ENCODE data around the gene FBXO28. TPM values are rescaled to one million over a fixed set of nuclear protein-coding genes. Genes with fewer than 3 reads are reported as not detected.

FBXO28 gene
- total RNA-seq, 1 experiment from 2014 or later, result 97.6 TPM

DNA sequence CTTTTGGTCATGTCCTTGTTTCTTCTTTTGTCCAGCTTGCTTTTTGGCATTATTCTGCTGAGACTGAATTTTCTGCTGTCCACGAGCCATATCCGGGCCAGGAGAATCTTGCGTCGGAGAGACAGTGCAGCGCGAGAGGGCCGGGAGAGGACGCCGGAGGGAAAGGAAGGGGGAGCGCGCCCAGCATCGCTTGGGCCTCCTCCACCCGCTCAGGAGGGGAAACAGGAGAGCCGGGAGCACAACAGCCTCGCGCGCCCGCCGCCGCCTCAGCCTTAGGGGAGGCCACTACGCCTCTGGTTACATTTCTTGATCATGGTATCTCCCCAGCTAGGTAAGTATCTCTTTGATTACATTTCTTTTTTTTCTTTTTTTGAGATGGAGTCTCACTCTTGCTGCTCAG lies 61.7 kb downstream of the FBXO28 start:
- no peak for DNase-seq (ENCODE audit: unreplicated experiment)
- POLR2A ChIA-PET, result interaction anchor here (0.6 to 1.2 kb wide), 2 partner anchors 25 to 154 kb away, joined by 3 read pairs; partner anchors contain the start of gene NVL
- peaks cover 7% of the 10 kb centered on the region for H3K4me1 Mint-ChIP-seq (ENCODE audit: insufficient read depth, unreplicated experiment)
- H3K27me3 Mint-ChIP-seq (ENCODE audit: insufficient read depth, unreplicated experiment), result peaks cover 16% of the 10 kb centered on the region
- H3K4me3 Mint-ChIP-seq (ENCODE audit: unreplicated experiment), result no peak overlapping the region
- CTCF ChIA-PET, result interaction anchor here (0.6 kb wide), 2 partner anchors 54 to 57 kb away, joined by 3 to 4 read pairs; no protein-coding TSS in a partner anchor
- no TSS peak for BruUV-seq (replicated peaks)
- no peak overlapping the region for H3K27ac Mint-ChIP-seq (ENCODE audit: low read depth, unreplicated experiment)
- peaks cover 6% of the 10 kb centered on the region for H3K36me3 Mint-ChIP-seq (ENCODE audit: insufficient read depth, unreplicated experiment)
- intact Hi-C loops (cut with micrococcal nuclease), result no loop called here
- no peaks in the 10 kb centered on the region for H3K9me3 Mint-ChIP-seq (ENCODE audit: unreplicated experiment)
- TF ChIP-seq, protein P1, sequence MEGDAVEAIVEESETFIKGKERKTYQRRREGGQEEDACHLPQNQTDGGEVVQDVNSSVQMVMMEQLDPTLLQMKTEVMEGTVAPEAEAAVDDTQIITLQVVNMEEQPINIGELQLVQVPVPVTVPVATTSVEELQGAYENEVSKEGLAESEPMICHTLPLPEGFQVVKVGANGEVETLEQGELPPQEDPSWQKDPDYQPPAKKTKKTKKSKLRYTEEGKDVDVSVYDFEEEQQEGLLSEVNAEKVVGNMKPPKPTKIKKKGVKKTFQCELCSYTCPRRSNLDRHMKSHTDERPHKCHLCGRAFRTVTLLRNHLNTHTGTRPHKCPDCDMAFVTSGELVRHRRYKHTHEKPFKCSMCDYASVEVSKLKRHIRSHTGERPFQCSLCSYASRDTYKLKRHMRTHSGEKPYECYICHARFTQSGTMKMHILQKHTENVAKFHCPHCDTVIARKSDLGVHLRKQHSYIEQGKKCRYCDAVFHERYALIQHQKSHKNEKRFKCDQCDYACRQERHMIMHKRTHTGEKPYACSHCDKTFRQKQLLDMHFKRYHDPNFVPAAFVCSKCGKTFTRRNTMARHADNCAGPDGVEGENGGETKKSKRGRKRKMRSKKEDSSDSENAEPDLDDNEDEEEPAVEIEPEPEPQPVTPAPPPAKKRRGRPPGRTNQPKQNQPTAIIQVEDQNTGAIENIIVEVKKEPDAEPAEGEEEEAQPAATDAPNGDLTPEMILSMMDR (IDR thresholded peaks at IDR 0.05; ENCODE audit: unreplicated experiment), result no peak

DNA sequence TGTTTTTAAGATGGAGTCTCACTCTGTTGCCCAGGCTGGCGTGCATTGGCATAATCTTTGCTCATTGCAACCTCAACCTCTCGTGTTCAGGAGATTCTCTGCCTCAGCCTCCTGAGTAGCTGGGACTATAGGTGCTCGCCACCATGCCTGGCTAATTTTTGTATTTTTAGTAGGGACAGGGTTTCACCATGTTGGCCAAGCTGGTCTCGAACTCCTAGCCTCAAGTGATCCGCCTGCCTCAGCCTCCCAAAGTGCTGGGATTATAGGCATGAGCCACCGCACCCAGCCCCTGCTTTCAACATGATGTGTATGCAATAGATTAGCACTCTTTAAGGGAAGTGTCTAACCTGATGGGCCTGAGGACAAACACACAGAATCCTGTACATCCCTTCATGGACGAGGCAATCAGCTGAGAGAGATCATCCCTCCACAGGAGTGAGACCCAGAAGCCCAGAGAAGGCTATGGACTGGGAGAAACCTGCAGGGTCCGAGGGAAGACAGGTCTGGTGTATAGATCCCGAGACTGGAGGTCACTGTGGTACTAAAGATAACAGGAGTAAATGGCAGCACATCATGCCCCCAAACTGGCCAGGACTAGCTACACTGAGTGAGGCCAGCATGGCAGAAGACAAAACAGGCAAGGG lies 63.6 kb downstream of the FBXO28 start:
- intact Hi-C loops (cut with micrococcal nuclease), result no loop called here
- POLR2A ChIA-PET, result interaction anchor here (2.0 kb wide), 1 partner anchor 9 kb away, joined by 6 read pairs; no protein-coding TSS in a partner anchor
- Mint-ChIP-seq H3K4me3 (ENCODE audit: unreplicated experiment) (no peak overlapping the region), H3K36me3 (ENCODE audit: insufficient read depth, unreplicated experiment) (peaks cover 6% of the 10 kb centered on the region), H3K27ac (ENCODE audit: low read depth, unreplicated experiment) (no peak overlapping the region), H3K9me3 (ENCODE audit: unreplicated experiment) (no peaks in the 10 kb centered on the region), H3K27me3 (ENCODE audit: insufficient read depth, unreplicated experiment) (peaks cover 3% of the 10 kb centered on the region), H3K4me1 (ENCODE audit: insufficient read depth, unreplicated experiment) (peaks cover 12% of the 10 kb centered on the region)
- no TSS peak for BruUV-seq (replicated peaks)
- TF ChIP-seq, protein P1 (IDR thresholded peaks at IDR 0.05; ENCODE audit: unreplicated experiment), result no peak
- DNase-seq (ENCODE audit: unreplicated experiment), result no peak
- CTCF ChIA-PET, result interaction anchor here (0.5 to 3.0 kb wide), 8 partner anchors 8 to 1266 kb away, joined by 3 to 11 read pairs (median 3); no protein-coding TSS in a partner anchor

DNA sequence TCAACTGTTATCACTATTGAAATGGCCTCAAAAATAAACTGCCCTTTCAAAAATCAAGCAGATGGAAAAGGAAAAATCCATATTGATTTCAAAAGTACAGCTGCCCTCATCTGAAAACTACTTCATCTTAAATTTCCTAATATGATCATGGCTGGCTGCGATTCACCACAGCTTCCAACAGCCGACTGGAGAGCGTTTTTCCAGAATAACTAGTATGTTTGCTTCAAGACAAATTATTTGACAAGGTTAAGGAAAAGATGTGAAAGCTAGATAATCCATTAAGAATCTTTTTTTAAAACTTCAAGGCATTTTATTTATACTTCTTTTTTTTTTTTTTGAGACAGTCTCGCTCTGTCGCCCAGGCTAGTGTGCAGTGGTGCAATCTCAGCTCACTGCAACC lies 65.0 kb downstream of the FBXO28 start:
- intact Hi-C loops (cut with micrococcal nuclease), result no loop called here
- Mint-ChIP-seq H3K9me3 (ENCODE audit: unreplicated experiment) (no peaks in the 10 kb centered on the region), H3K4me3 (ENCODE audit: unreplicated experiment) (no peak overlapping the region), H3K4me1 (ENCODE audit: insufficient read depth, unreplicated experiment) (peaks cover 9% of the 10 kb centered on the region), H3K27ac (ENCODE audit: low read depth, unreplicated experiment) (no peak overlapping the region), H3K27me3 (ENCODE audit: insufficient read depth, unreplicated experiment) (no peaks in the 10 kb centered on the region), H3K36me3 (ENCODE audit: insufficient read depth, unreplicated experiment) (peaks cover 2% of the 10 kb centered on the region)
- TF ChIP-seq, protein P1 (IDR thresholded peaks at IDR 0.05; ENCODE audit: unreplicated experiment), result no peak
- no peak for DNase-seq (ENCODE audit: unreplicated experiment)
- POLR2A ChIA-PET, result interaction anchor here (0.6 to 2.0 kb wide), 5 partner anchors 11 to 448 kb away, joined by 3 to 6 read pairs (median 3); no protein-coding TSS in a partner anchor
- CTCF ChIA-PET, result interaction anchor here (0.5 to 3.0 kb wide), 8 partner anchors 9 to 366 kb away, joined by 3 to 11 read pairs (median 4); no protein-coding TSS in a partner anchor
- no TSS peak for BruUV-seq (replicated peaks)

GRCh38 chr1:224180783-224181452 lies 67.0 kb downstream of the FBXO28 start:
- H3K9me3 Mint-ChIP-seq (ENCODE audit: unreplicated experiment), result no peaks in the 10 kb centered on the region
- H3K27me3 Mint-ChIP-seq (ENCODE audit: insufficient read depth, unreplicated experiment), result no peaks in the 10 kb centered on the region
- no peak for DNase-seq (ENCODE audit: unreplicated experiment)
- intact Hi-C loops (cut with micrococcal nuclease), result loop anchor here (5.0 to 10.0 kb wide), 2 partner anchors 41 to 124 kb away; no protein-coding TSS in a partner anchor
- no peak overlapping the region for H3K27ac Mint-ChIP-seq (ENCODE audit: low read depth, unreplicated experiment)
- BruUV-seq (replicated peaks), result no TSS peak
- H3K36me3 Mint-ChIP-seq (ENCODE audit: insufficient read depth, unreplicated experiment), result peaks cover 3% of the 10 kb centered on the region
- CTCF ChIA-PET, result interaction anchor here (0.6 to 2.6 kb wide), 10 partner anchors 9 to 462 kb away, joined by 3 to 10 read pairs (median 4); no protein-coding TSS in a partner anchor
- H3K4me1 Mint-ChIP-seq (ENCODE audit: insufficient read depth, unreplicated experiment), result peaks cover 27% of the 10 kb centered on the region
- POLR2A ChIA-PET, result interaction anchor here (0.9 to 4.6 kb wide), 6 partner anchors 24 to 473 kb away, joined by 3 to 61 read pairs (median 4); partner anchors contain the start of gene CNIH4
- H3K4me3 Mint-ChIP-seq (ENCODE audit: unreplicated experiment), result no peak overlapping the region
- TF ChIP-seq, protein P1 (IDR thresholded peaks at IDR 0.05; ENCODE audit: unreplicated experiment), result no peak
